Prostate gland (tissue), 2 donors: ENCODE measurements around the gene WDR44.

Source experiments
- POLR2AphosphoS5 ChIP-seq: sonication (generic); formaldehyde crosslinking; IDR thresholded peaks from one replicate; pipeline ENCODE4 v1.6.1; 2017; ENCODE audit warnings: antibody characterized with exemption
- TF ChIP-seq, protein P1 (sequence below), 4 experiments: fragments of 200-600 bp in 2 of 4; fragments of 450-650 bp in 2 of 4; sonication (generic) in 2 of 4; IDR thresholded peaks; 1 replicate in 3 of 4; 2 replicates in 1 of 4; pipeline ENCODE4 v1.5.1; 2016 to 2019; ENCODE audit warnings: antibody characterized with exemption in 4 of 4, mild to moderate bottlenecking in 2 of 4, moderate library complexity in 2 of 4

DNA sequence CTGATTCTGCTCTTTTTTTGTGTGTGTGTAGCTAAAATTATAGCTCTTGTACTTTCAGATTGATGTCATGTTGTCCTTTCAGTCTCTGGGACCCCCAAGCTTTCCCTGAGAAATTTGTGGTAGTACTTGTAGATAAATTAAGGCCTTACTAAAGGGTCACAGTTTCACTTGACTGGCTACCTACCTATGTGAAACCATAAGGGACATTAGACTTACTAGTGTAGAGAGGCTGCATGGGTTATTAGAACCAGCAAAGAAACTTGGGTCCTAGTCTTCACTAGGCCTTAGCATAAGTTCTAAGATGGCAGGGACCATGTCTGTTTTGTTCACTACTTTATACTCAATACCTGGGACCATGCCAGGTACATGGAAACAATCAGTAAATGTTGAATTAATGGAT, 21.4 kb downstream of the WDR44 start:
- TF ChIP-seq, protein P1, sequence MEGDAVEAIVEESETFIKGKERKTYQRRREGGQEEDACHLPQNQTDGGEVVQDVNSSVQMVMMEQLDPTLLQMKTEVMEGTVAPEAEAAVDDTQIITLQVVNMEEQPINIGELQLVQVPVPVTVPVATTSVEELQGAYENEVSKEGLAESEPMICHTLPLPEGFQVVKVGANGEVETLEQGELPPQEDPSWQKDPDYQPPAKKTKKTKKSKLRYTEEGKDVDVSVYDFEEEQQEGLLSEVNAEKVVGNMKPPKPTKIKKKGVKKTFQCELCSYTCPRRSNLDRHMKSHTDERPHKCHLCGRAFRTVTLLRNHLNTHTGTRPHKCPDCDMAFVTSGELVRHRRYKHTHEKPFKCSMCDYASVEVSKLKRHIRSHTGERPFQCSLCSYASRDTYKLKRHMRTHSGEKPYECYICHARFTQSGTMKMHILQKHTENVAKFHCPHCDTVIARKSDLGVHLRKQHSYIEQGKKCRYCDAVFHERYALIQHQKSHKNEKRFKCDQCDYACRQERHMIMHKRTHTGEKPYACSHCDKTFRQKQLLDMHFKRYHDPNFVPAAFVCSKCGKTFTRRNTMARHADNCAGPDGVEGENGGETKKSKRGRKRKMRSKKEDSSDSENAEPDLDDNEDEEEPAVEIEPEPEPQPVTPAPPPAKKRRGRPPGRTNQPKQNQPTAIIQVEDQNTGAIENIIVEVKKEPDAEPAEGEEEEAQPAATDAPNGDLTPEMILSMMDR (IDR thresholded peaks at IDR 0.05), result no peak
- TF ChIP-seq POLR2AphosphoS5, result no peak
